Fibroblast of the aortic adventitia (primary cell): ENCODE results near the gene DDX31. TPM values are rescaled to one million over a fixed set of nuclear protein-coding genes. Genes with fewer than 3 reads are reported as not detected.
A peak's percentile ranks its signal among the peaks of the same experiment; 100 is the strongest.

Experiments used
- DNase-seq: peaks from one replicate; pipeline ENCODE4 v3.0.0-alpha.2; 2010; ENCODE audit warnings: low read depth
- H3K4me3 ChIP-seq: 2 replicates; pipeline ENCODE4 v1.5.1; 2011; ENCODE audit warnings: low read depth, mild to moderate bottlenecking, control low read depth, low read length, moderate library complexity
- CTCF ChIP-seq: IDR thresholded peaks from 2 replicates; pipeline ENCODE4 v1.5.1; 2011; ENCODE audit warnings: mild to moderate bottlenecking, low read length, control low read depth, inconsistent platforms; ENCODE audit not compliant: insufficient read depth
- total RNA-seq: library from RNA; depleted of rRNA; stranded (reverse); fragments of >200 nt; gene quantifications from 2 replicates; pipeline ENCODE4 v1.2.3, GENCODE V29; 2012; ENCODE audit warnings: low replicate concordance

DDX31 gene
- total RNA-seq, 1 donor = 13.5 TPM

- DNase-seq = peak; percentile 59
- peak overlapping the region; percentile 28 for H3K4me3 ChIP-seq
- peak; percentile 42 for TF ChIP-seq CTCF
These were observed 3.6 kb upstream of the DDX31 start for GRCh38 chr9:132673355-132673754.

- H3K4me3 ChIP-seq = peak overlapping the region; percentile 23
- TF ChIP-seq CTCF = no peak
- peak; percentile 6 for DNase-seq
These were observed 2.6 kb upstream of the DDX31 start for GRCh38 chr9:132672413-132672690.

- H3K4me3 ChIP-seq = peak overlapping the region; percentile 95
- peak; percentile 8 for DNase-seq
- no peak for TF ChIP-seq CTCF
These were observed 2.0 kb upstream of the DDX31 start for GRCh38 chr9:132671620-132672412.

GRCh38 chr9:132670457-132671391 lies 941 bp upstream of the DDX31 start, which contains the start of gene GTF3C4:
TSS of gene GTF3C4 (plus strand) at chr9:132670464. CDS start at chr9:132670599, 135 bp downstream.
- DNase-seq = peak; percentile 16
- no peak for TF ChIP-seq CTCF
- peak within 1 kb of the TSS; percentile 95 for H3K4me3 ChIP-seq

GRCh38 chr9:132669319-132669697 lies 475 bp downstream of the DDX31 start:
- peak overlapping the region; percentile 95 for H3K4me3 ChIP-seq
- TF ChIP-seq CTCF = no peak
- no peak for DNase-seq

GRCh38 chr9:132663851-132664250 lies 5.9 kb downstream of the DDX31 start:
- DNase-seq = no peak
- H3K4me3 ChIP-seq = no peak overlapping the region
- no peak for TF ChIP-seq CTCF
